Urinary bladder (tissue), 4 donors: ENCODE measurements around the gene TMEM132E. TPM values are rescaled to one million over a fixed set of nuclear protein-coding genes. Genes with fewer than 3 reads are reported as not detected.
A peak's percentile ranks its signal among the peaks of the same experiment; 100 is the strongest.

Experiments used
- DNase-seq: peaks from one replicate; pipeline ENCODE4 v3.0.0-alpha.2; 2015; ENCODE audit errors: extremely low spot score
- H3K27ac ChIP-seq: one replicate; pipeline ENCODE4 v1.5.1; 2013; ENCODE audit warnings: low read depth, mild to moderate bottlenecking, moderate library complexity
- H3K36me3 ChIP-seq: one replicate; pipeline ENCODE4 v1.6.1; 2013; ENCODE audit warnings: mild to moderate bottlenecking, moderate library complexity; ENCODE audit not compliant: insufficient read depth
- H3K4me1 ChIP-seq: one replicate; pipeline ENCODE4 v1.6.1; 2013; ENCODE audit warnings: mild to moderate bottlenecking, moderate library complexity; ENCODE audit not compliant: insufficient read depth
- H3K4me3 ChIP-seq: one replicate; pipeline ENCODE4 v1.5.1; 2013; ENCODE audit warnings: low read depth, low read length
- WGBS: extraction: QIAGEN DNeasy Blood & Tissue Kit; methylation state at CpG from one replicate; pipeline ENCODE4 v1.1.7; 2013; 5-methylcytosine and 5-hydroxymethylcytosine counted together
- polyA plus RNA-seq: library from polyadenylated mRNA; stranded (reverse); fragments of 200-250 nt; gene quantifications from one replicate; pipeline ENCODE4 v1.2.3, GENCODE V29; 2013
- total RNA-seq: library from RNA; depleted of rRNA; stranded (reverse); fragments of >200 nt; gene quantifications from one replicate; pipeline ENCODE4 v1.2.3, GENCODE V29; 2014
- donor health status: healthy with polysubstance abuse.
- donor health status: healthy.

Gene TMEM132E
- total and polyA plus RNA-seq, 2 donors = 0.58 to 3.7 TPM

DNA sequence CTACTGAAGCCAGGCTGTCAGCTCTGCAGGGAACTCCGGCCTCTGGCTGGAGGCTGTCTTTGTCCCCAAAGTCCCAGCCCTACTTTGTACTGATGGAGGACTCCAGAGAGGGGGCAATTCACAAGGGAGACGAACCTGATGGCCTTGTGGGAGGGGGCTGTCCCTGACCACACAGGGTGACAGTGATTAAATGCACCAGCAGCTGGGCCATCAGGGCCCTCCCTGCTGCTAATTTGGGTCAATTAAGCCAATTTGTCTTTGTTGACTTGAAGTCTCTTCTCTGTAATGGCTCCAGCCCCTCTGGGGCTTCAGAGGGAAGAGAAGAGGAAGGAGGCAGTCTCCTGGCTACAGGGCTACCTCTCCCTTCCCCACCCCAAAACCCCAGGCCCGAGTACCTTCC is 22.0 kb downstream of the TMEM132E start:
- Histone ChIP-seq H3K4me3 (no peak overlapping the region), H3K4me1 (no peaks in the 10 kb centered on the region), H3K27ac (no peak overlapping the region), H3K36me3 (no peaks in the 10 kb centered on the region)
- no peak for DNase-seq
- WGBS = 58% methylated on average over 3 of the region's 3 CpGs

GRCh38 chr17:34603974-34604373 is 24.6 kb downstream of the TMEM132E start:
- Histone ChIP-seq H3K36me3 (no peaks in the 10 kb centered on the region), H3K4me3 (no peak overlapping the region), H3K4me1 (no peaks in the 10 kb centered on the region), H3K27ac (no peak overlapping the region)
- 94% methylated on average over 3 of the region's 3 CpGs for WGBS
- no peak for DNase-seq

GRCh38 chr17:34606763-34607162 is 27.4 kb downstream of the TMEM132E start:
- H3K36me3 ChIP-seq = no peaks in the 10 kb centered on the region
- no peak overlapping the region for H3K4me3 ChIP-seq
- no peak for DNase-seq
- WGBS = 33% methylated on average over 5 of the region's 5 CpGs
- H3K4me1 ChIP-seq = no peaks in the 10 kb centered on the region
- no peak overlapping the region for H3K27ac ChIP-seq

GRCh38 chr17:34607917-34608316 is 28.5 kb downstream of the TMEM132E start:
- WGBS = 69% methylated on average over 4 of the region's 4 CpGs
- DNase-seq = no peak

DNA sequence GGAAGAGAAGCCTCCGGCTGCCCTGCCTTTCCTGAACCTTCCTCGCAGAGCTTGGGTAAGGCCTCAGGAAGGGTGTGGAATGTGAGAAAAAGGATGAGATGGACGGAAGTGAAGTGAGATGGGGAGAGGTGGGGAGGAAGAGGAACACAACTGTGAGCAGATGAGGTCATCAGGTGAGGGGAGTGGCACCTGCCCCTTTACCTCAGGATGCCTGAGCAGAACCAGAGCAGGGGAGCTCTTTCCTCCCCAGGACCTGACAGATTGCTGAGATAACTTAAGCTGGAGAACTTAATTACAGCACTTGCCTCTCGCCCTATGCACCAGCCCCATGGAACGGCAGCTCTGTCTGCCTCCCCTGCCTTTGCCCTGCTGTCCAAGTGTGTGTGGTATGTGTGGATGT is 29.8 kb downstream of the TMEM132E start:
- 59% methylated on average over 5 of the region's 5 CpGs for WGBS
- Histone ChIP-seq H3K4me1 (peaks cover 2% of the 10 kb centered on the region), H3K27ac (no peak overlapping the region), H3K4me3 (no peak overlapping the region), H3K36me3 (no peaks in the 10 kb centered on the region)
- no peak for DNase-seq

More at GRCh38 chr17:34607917-34608316, 28.5 kb downstream of the TMEM132E start:
- Histone ChIP-seq H3K27ac (no peak overlapping the region), H3K36me3 (no peaks in the 10 kb centered on the region), H3K4me1 (no peaks in the 10 kb centered on the region), H3K4me3 (no peak overlapping the region)

- Histone ChIP-seq H3K36me3 (no peaks in the 10 kb centered on the region), H3K4me1 (peaks cover 2% of the 10 kb centered on the region), H3K4me3 (no peak overlapping the region), H3K27ac (no peak overlapping the region)
- no peak for DNase-seq
- 41% methylated on average over 5 of the region's 5 CpGs for WGBS
Observed at GRCh38 chr17:34610039-34610438, 30.7 kb downstream of the TMEM132E start.

DNA sequence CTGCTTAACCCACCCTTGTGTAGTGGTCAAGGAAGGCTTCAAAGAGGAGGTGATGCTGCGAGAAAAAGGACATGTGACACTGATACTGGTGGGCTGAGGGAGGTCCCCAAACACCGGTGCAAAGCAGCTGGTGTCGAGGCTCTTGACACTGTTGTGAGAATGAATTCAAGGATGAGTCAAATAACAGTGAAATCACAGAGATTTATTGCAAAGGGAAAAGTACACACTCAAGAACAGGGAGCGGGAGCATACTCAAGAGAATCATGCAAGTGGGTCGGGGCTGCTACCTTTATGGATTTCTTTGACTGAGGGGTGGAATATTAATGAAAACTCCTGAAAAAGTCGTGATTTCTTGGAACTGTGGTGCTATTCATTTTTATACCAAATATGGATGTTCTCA is 31.1 kb downstream of the TMEM132E start:
- H3K27ac ChIP-seq = no peak overlapping the region
- no peak for DNase-seq
- H3K4me3 ChIP-seq = no peak overlapping the region
- WGBS = 71% methylated on average over 6 of the region's 6 CpGs
- H3K4me1 ChIP-seq = peaks cover 2% of the 10 kb centered on the region
- no peaks in the 10 kb centered on the region for H3K36me3 ChIP-seq

GRCh38 chr17:34613064-34614019 is 34.0 kb downstream of the TMEM132E start:
- H3K27ac ChIP-seq = no peak overlapping the region
- H3K4me3 ChIP-seq = no peak overlapping the region
- H3K4me1 ChIP-seq = peaks cover 2% of the 10 kb centered on the region
- no peaks in the 10 kb centered on the region for H3K36me3 ChIP-seq
- DNase-seq = no peak
- 41% methylated on average over 19 of the region's 19 CpGs for WGBS

DNA sequence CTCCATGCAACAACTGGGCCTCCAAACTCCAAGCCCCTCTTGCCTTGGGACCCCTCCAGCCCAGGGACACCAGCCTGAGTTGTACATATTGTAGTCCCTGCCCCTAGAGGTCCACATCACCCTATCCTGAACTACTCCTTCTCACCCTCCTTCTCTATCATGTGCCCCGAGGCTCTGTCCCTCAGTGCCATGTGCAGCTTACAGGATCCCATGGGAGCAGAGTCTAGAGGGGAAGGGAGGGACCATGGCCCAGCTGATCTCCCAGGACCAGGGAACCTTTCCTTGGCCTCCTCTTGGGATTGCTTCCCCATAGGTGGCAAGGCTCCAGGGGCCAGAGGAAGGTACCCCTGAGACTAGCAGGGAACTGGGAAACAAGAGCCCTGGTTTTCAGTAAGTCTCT is 35.3 kb downstream of the TMEM132E start:
- no peak for DNase-seq
- Histone ChIP-seq H3K27ac (no peak overlapping the region), H3K36me3 (no peaks in the 10 kb centered on the region), H3K4me3 (no peak overlapping the region), H3K4me1 (peaks cover 2% of the 10 kb centered on the region)
- WGBS = 65% methylated on average over 1 of the region's 1 CpG

DNA sequence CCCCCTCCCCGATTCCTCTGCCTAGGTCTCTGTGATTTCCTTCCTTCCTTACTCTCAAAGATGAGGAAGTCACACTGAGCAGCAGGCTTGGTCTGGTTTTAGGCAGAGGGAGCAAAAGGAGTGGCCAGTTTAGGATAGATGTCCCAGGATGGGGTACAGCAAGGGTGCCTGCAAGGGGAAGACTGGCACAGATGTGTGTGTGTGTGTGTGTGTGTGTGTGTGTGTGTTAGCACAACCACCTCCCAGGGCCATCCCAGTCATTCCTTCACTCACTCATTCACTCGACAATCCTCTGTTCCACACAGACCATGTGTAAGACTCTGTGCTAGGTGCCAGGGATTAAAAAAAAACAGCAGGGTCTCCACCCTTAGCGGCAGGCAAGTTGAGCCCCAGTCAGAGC is 35.9 kb downstream of the TMEM132E start:
- peaks cover 2% of the 10 kb centered on the region for H3K4me1 ChIP-seq
- DNase-seq = no peak
- no peak overlapping the region for H3K4me3 ChIP-seq
- WGBS = 51% methylated on average over 3 of the region's 3 CpGs
- no peak overlapping the region for H3K27ac ChIP-seq
- no peaks in the 10 kb centered on the region for H3K36me3 ChIP-seq

GRCh38 chr17:34616148-34616547 is 36.8 kb downstream of the TMEM132E start:
- H3K4me3 ChIP-seq = no peak overlapping the region
- peaks cover 2% of the 10 kb centered on the region for H3K4me1 ChIP-seq
- no peaks in the 10 kb centered on the region for H3K36me3 ChIP-seq
- DNase-seq = peak; percentile 79
- 12% methylated on average over 3 of the region's 3 CpGs for WGBS
- no peak overlapping the region for H3K27ac ChIP-seq

DNA sequence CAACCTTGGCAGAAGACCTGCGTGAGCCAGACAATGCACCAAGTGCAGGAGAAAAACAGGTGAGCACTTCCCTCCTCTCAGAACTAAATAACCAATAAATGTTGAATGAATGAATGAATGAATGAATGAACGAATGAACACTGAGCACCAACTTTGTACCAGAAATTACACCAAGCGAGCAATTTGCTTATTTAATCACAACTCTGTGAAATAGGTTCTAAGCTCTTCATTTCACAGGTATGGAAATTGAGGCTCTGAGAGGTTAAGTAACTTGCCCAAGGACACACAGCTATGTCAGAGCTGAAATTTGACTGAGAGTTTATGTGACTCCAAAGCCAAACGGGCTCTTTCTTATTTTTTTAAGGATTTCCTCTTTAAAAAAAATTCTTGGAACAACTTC is 38.0 kb downstream of the TMEM132E start:
- WGBS = 70% methylated on average over 4 of the region's 4 CpGs
- H3K4me1 ChIP-seq = peaks cover 2% of the 10 kb centered on the region
- H3K36me3 ChIP-seq = no peaks in the 10 kb centered on the region
- no peak for DNase-seq
- H3K4me3 ChIP-seq = no peak overlapping the region
- H3K27ac ChIP-seq = no peak overlapping the region

DNA sequence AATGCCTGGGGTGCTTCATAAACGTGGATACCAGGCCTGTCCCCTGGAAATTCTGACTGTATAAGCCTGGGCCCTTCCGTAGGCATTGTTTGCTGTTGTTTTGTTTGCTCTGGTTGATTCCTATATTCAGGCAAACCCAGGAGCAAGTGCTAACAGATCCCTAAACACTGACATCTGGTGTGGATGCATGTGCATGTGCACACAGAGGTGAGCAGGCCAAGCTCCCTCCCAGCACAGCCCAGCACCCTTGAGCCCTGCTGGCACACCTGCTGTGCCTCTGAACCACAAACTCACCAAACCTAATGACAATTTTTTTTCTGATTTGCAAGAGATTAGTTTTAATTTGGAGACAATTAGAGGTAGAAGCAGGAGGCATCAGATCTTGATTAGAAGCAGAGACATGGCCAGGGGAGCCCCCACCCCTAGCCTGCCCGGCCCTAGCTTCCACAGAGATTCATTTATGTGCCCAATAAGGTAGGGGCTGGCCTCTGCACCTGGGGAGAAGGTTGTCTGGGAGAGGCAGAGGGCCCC is 40.4 kb downstream of the TMEM132E start:
- H3K4me3 ChIP-seq = no peak overlapping the region
- no peaks in the 10 kb centered on the region for H3K4me1 ChIP-seq
- WGBS = 57% methylated on average over 3 of the region's 3 CpGs
- no peak overlapping the region for H3K27ac ChIP-seq
- DNase-seq = no peak
- H3K36me3 ChIP-seq = no peaks in the 10 kb centered on the region

DNA sequence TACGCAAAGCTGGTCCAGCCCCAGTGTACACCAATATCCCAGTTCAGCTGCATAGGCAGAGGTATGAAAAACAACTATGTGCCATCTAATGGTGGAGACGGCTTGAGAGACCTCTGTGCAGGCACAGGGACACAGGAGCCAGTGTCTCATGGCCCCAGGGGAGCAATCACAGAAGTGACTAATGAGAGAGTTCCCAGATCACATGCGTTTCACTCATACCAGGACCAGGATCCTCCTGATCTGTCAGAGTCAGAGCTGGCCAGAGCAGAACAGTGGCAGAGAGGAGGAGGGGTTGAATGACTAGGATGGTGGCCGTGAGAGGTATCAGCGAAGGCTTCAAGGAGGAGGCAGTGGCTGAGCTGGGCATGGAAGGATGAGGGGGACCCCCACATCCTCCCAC is 41.1 kb downstream of the TMEM132E start:
- no peak overlapping the region for H3K4me3 ChIP-seq
- no peak overlapping the region for H3K27ac ChIP-seq
- H3K36me3 ChIP-seq = no peaks in the 10 kb centered on the region
- no peak for DNase-seq
- 80% methylated on average over 5 of the region's 5 CpGs for WGBS
- no peaks in the 10 kb centered on the region for H3K4me1 ChIP-seq
